ENCODE measurements around the gene MSRB3. TPM values are rescaled to one million over a fixed set of nuclear protein-coding genes. Genes with fewer than 3 reads are reported as not detected.

The MSRB3 gene
- total and polyA plus RNA-seq, 10 of the 15 experiments (the other 5 are each of a cell fraction or from before 2014, with no cell fraction given): 0.07 to 2.7 (median 1.3) TPM

DNA sequence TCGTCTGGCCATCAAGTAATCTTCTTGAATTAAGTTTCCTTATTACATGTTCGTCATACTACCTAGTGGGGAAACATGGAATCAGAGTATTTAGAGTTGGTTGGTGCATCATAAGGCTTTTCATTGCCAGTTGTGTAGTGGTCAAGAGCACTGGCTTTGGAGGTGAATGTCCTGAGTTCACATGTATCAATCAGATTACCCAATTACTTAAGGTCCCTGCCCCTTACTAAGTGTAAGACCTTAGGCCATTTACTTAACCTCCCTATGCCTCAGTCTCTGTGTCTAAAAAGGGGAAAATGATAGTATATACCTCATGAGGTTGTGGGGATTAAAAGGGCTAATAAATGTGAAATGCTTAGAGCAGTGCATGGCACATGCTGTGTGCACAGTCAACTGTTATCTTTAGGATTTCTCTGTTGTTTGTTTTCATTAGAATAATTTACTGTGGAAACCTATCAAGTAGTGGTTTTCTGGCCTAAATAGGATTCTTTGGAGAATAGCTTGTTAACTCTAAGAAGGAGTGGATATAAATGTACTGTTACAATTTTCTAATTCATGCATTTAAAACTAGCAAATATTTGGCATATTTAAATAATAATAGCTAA is 27.0 kb downstream of the MSRB3 start:
- Histone ChIP-seq H3K36me3 (ENCODE audit: control insufficient read depth in 2 of 2, insufficient read depth in 2 of 2, low read length in 1 of 2) (no peaks in the 10 kb centered on the region), H2AFZ (ENCODE audit: control insufficient read depth, low read depth, low read length) (no peak overlapping the region), H3K9me3 (replicated peaks; ENCODE audit: control insufficient read depth, insufficient read depth, low read length) (no peaks in the 10 kb centered on the region), H3K79me2 (ENCODE audit: control insufficient read depth, insufficient read depth, low read length) (no peaks in the 10 kb centered on the region), H3K4me3 (no peak overlapping the region), H3K4me2 (ENCODE audit: control insufficient read depth, insufficient read depth) (no peak overlapping the region), H3K9ac (ENCODE audit: control insufficient read depth, insufficient read depth, low read length) (no peak overlapping the region), H3K4me1 (ENCODE audit: control insufficient read depth, insufficient read depth, low read length) (no peaks in the 10 kb centered on the region), H3K27me3 (replicated peaks in 1 of 2; ENCODE audit: control insufficient read depth in 2 of 2, insufficient read depth in 2 of 2, low read length in 1 of 2) (no peaks in the 10 kb centered on the region), H4K20me1 (ENCODE audit: control insufficient read depth, insufficient read depth) (no peaks in the 10 kb centered on the region), H3K27ac (ENCODE audit: control insufficient read depth, insufficient read depth) (no peak overlapping the region)
- intact Hi-C loops (cut with micrococcal nuclease; ENCODE audit: unreplicated experiment): loop anchor here (5.0 to 10.0 kb wide), 3 partner anchors 782 to 1389 kb away; no protein-coding TSS in a partner anchor
- WGBS (ENCODE audit: insufficient coverage, insufficient replicate concordance, low lambda C conversion rate, missing lambda C conversion rate): 0% methylated on average over 2 of the region's 2 CpGs
- BruUV-seq (replicated peaks): no TSS peak
- CTCF ChIA-PET: interaction anchor here (0.6 to 1.6 kb wide), 9 partner anchors 15 to 1389 kb away, joined by 3 to 9 read pairs (median 3); no protein-coding TSS in a partner anchor
- SMC1A ChIA-PET (ENCODE audit: uncharacterized antibody, unreplicated experiment): interaction anchor here (1.3 kb wide), 1 partner anchor 415 kb away, joined by 5 read pairs; no protein-coding TSS in a partner anchor
- RAD21 ChIA-PET (ENCODE audit: unreplicated experiment): no interaction called here
- no peak for TF ChIP-seq RCOR1 (conservative IDR thresholded peaks at IDR 0.05; ENCODE audit: low read depth, low read length)
- no peak for TF ChIP-seq LARP7 (IDR thresholded peaks at IDR 0.05)
- no peak for TF ChIP-seq ZZZ3 (IDR thresholded peaks at IDR 0.05; ENCODE audit: control insufficient read depth, insufficient read length, low read depth)
- TF ChIP-seq PKNOX1 (IDR thresholded peaks at IDR 0.05): no peak
- no peak for TF ChIP-seq ASH2L (IDR thresholded peaks at IDR 0.05; ENCODE audit: borderline replicate concordance, low read depth)
- no peak for TF ChIP-seq RAD51 (IDR thresholded peaks at IDR 0.05)
- TF ChIP-seq KAT2A (conservative IDR thresholded peaks at IDR 0.05; ENCODE audit: control insufficient read depth, low read depth, low read length): no peak
- TF ChIP-seq NR2C2 (IDR thresholded peaks at IDR 0.05; ENCODE audit: borderline replicate concordance, control insufficient read depth, insufficient read length, low read depth): no peak
- TF ChIP-seq FOS (IDR thresholded peaks at IDR 0.05; ENCODE audit: borderline replicate concordance, extremely low read depth, insufficient read length): no peak
- TF ChIP-seq, protein P1, sequence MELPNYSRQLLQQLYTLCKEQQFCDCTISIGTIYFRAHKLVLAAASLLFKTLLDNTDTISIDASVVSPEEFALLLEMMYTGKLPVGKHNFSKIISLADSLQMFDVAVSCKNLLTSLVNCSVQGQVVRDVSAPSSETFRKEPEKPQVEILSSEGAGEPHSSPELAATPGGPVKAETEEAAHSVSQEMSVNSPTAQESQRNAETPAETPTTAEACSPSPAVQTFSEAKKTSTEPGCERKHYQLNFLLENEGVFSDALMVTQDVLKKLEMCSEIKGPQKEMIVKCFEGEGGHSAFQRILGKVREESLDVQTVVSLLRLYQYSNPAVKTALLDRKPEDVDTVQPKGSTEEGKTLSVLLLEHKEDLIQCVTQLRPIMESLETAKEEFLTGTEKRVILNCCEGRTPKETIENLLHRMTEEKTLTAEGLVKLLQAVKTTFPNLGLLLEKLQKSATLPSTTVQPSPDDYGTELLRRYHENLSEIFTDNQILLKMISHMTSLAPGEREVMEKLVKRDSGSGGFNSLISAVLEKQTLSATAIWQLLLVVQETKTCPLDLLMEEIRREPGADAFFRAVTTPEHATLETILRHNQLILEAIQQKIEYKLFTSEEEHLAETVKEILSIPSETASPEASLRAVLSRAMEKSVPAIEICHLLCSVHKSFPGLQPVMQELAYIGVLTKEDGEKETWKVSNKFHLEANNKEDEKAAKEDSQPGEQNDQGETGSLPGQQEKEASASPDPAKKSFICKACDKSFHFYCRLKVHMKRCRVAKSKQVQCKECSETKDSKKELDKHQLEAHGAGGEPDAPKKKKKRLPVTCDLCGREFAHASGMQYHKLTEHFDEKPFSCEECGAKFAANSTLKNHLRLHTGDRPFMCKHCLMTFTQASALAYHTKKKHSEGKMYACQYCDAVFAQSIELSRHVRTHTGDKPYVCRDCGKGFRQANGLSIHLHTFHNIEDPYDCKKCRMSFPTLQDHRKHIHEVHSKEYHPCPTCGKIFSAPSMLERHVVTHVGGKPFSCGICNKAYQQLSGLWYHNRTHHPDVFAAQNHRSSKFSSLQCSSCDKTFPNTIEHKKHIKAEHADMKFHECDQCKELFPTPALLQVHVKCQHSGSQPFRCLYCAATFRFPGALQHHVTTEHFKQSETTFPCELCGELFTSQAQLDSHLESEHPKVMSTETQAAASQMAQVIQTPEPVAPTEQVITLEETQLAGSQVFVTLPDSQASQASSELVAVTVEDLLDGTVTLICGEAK (IDR thresholded peaks at IDR 0.05; ENCODE audit: borderline replicate concordance): no peak
- no peak for TF ChIP-seq IRF4 (IDR thresholded peaks at IDR 0.05; ENCODE audit: low read depth, low read length)
- no peak for TF ChIP-seq BMI1 (IDR thresholded peaks at IDR 0.05; ENCODE audit: borderline replicate concordance)
- no peak for TF ChIP-seq RBBP5 (conservative IDR thresholded peaks at IDR 0.05)
- no peak for TF ChIP-seq HDAC6 (IDR thresholded peaks at IDR 0.05; ENCODE audit: unreplicated experiment)
- FAIRE-seq (no peak), DNase-seq (ENCODE audit: low read depth, low spot score) (no peak), ATAC-seq (no peak)
- POLR2A ChIA-PET: no interaction called here
- in situ Hi-C loops (cut with MboI): loop anchor here (10.0 kb wide), 1 partner anchor 799 kb away; no protein-coding TSS in a partner anchor

All from GM12878 (cell line).